ENCODE results near the gene PUSL1.

DNA sequence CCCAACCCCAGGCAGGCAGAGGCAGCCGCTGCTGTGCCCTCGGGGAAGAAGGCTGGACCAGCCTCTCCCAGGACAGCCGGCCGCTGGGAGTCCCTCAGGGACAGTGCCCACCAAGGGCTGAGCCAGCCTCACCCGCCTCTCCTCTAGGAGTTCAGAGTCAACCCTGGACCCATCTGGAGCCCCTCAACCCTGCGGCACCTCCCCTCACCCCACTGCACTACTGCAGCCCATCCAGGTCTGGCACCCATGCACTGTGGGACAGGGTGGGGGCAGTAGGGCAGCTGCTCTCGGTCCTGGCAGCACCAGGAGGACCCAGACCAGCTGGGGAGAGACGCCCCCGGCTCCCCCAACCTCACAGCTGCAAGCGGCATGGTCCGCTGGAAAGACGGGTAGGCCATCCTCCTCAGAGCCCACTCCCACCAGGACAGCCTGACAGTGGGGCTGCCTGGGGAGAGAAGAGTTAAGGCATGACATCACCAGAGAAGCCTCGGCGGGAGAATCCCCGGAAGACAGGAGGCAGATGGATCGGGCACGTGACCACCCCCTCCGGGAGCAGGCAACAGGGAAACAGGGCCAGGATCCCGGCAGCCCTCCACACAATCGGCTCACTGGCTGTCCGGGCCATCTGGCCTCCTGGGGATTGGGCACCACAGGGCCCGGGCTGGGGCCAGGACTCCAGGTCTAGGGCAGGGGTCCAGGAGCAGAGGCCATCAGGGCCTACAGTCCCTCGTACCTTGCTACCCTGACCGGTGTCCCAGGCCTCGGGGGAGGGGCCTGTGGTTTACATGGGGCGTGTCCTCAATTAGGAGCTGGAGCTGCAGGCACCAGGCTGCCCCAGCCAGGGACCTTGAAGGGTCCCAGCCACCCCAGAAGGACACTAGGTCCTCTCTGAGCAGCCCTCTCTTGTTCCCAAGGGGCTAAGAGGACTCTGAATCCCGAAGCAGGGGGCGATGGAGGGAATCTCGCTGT is 3.8 kb upstream of the PUSL1 start:
- TF ChIP-seq CTCF (IDR thresholded peaks at IDR 0.05) = no peak
- peak in 2 of 3 donors; percentile 1 to 46 for TF ChIP-seq POLR2AphosphoS5 (IDR thresholded peaks at IDR 0.05)
- no peak for TF ChIP-seq POLR2A (IDR thresholded peaks at IDR 0.05)
- no peak for TF ChIP-seq EP300 (IDR thresholded peaks at IDR 0.05)

All from stomach (tissue), 4 donors.